GM19099 (cell line): ENCODE results near the gene PPP3R2.

Source experiments
- POLR2A ChIP-seq: IDR thresholded peaks from 3 replicates; pipeline ENCODE4 v1.6.1; 2011; ENCODE audit warnings: low read depth; ENCODE audit not compliant: insufficient read length; ENCODE audit errors: extremely low read depth

The PPP3R2 gene, protein sequence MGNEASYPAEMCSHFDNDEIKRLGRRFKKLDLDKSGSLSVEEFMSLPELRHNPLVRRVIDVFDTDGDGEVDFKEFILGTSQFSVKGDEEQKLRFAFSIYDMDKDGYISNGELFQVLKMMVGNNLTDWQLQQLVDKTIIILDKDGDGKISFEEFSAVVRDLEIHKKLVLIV

DNA sequence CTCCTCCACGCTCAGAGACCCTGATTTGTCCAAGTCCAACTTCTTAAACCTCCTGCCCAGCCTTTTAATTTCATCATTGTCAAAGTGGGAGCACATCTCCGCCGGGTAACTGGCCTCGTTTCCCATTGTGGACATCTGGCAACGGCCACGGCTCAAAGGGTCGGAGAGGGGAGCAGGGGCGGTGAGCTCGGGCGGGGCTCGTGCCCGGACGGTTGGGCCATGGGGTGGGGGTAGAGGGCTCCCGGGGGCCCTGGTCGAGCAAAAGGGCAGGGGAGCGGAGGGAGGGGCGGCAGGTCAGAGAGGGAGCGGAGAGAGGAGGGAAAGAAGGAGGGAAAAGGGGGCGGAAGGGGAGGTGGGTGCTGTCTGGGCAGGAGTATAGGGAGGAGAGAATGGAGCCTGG, at the start of gene PPP3R2:
PPP3R2 (minus strand) TSS at position 174 of the 400 bp plus-strand sequence; CDS start at position 126, 48 bp downstream.
- TF ChIP-seq POLR2A = no peak

DNA sequence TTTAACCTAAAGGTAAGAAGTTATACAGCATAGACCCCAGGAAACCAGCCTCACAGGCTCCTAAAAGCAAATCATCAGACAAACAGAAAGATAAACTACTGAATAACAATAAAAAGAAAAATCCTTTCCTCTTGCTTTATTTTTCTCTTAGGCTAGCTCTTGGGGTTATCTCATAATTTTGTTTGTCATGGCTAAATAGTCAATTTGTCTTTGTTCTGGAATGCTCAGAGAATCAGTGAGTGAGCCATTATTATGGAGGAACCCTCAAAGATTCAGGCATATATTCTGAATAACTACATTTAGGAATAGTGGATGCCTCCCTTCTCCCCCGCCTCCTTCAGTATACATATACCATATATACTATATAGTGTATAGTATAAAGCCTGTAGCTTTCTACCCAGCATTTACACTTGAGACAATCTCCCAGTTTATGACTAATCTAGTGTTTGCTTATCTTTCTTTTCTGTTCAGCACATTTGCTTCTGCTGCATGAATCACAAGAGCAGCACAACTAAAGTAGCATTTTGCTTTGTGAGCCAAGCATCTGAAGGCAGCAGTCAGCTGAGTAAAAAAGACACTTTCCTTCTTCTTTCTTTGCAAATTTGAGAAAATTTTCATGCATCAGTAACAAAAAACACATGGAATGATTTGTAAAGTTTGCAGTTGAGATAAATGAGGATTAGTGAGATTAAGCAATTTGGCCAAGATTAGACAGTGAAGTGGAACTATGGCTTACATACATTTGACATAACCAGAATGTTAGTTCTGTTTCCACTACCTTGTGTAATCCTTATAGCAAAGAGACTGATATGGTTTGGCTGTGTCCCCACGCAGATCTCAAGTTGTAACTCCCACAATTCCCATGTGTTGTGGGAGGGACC, 45.3 kb upstream of the PPP3R2 start:
- no peak for TF ChIP-seq POLR2A

DNA sequence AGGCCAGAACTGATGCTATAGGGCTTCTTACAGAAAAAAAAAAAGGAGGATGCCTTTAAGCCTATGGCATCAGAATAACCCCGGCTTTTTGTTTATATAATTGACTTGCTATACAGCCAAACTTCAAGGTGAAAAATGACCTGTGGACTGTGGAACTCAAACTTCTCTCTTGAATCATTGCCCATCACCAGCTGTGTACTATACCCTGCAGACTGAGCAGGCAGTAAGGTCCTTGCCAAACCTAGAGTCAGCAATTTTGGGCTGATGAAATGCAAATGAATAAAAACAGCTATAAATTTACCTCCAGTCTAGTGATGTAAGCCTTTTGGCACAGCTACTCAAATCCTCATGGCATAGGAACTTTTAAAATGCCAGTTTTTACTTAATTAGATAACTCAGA, 44.5 kb upstream of the PPP3R2 start:
- TF ChIP-seq POLR2A = no peak

DNA sequence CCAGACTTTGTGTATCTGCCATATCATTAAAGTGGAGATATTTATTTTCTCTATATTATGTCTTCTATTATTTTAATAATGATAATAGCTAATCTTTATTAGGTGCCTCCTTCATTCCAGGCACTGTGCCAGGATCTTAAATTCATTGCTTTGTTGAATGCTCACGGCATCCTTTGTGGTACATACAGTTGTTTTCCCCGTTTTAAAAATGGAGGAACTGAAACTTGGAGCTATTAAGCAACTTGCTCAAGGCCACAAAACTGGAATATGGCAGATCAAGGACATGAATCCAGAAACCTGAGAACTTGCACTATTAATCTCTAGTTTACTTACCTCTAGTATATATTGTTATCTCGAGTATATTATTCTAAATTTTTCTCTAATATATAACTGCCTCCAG, 41.5 kb upstream of the PPP3R2 start:
- TF ChIP-seq POLR2A = no peak

DNA sequence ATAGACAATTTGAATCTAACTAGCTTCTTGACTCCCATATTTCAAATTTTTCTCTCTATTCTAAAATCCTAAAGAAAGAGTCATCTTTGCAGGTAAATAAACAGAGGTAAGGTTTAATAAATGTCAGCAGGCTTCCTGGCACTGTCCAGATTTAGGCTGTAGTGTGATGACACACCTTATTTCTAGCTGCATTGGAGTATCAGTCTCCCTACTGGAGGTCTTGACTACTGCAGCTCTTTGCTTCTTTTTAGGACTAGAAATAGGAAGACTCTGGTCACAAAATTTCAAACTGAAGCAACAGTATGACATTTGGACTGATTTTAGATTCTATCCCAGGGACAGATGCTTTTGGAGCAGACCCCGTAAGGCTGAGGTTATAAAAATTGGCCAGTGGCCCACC, 40.7 kb upstream of the PPP3R2 start:
- TF ChIP-seq POLR2A = no peak

DNA sequence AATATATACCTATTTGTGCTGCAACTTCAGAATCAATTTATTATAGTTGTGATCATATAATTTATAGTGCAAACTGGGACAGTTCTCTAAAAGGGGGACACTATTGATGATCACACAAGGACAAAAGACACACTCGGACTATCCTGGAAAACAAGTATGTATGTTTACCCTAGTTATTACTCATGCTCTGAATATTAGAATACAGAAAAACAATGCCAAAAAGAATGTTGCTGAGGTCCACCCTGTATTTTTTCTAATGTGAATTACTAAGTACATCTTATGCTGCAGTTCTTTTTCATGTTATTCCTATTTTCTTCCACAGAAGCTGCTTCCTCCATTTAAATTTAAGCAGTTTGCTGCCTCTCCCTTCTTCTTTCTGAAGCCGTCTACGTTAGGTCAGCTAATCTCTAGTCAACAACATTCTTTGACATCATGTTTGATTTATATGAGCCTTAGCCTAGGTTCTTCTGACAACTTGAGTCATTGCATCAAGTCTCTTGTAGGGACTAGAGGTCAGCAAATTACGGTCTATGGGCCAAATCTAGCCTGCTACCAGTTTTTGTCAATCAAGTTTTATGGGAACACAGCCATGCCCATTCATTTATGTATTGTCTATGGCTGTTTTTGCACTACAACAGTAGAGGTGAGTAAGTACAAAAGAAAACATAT, 40.1 kb upstream of the PPP3R2 start:
- TF ChIP-seq POLR2A = no peak

DNA sequence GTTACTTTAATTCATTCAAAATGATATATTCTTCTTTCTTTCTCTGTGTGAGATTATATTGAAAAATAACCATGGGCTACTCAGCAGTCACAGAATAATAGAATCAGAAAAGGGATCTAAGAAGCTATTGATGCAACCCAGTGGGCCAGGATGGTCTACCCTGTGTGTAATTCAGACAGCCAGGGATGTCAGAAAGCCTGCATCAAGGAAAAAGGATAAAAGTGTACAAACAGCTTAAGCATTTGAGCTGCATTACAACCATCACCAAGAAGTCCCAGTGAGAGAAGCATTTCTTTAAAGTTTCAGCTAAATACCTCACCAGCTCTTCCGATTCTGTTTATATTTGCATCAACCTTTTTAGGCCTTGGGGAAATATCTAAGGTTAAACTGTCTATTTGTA, 37.8 kb upstream of the PPP3R2 start:
- no peak for TF ChIP-seq POLR2A

DNA sequence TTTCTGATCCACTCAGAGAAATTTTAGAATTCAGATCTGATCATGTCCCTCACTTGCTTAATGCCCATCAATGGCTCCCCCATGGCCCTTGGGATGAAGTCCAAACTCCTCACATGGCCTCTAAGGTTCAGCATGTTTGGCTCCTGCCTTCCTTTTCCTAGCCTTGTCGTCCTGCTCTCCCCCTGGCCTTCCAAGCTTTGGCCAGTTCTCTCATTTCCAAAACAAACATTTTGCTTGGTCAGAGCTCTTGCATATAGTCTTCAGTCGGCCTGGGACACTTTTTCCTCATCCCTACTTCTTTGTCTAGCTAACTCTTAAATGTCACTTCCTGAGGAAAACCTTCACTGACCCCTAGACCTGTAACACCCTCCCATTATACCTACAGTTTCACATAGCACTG, 37.1 kb upstream of the PPP3R2 start:
- TF ChIP-seq POLR2A = no peak

DNA sequence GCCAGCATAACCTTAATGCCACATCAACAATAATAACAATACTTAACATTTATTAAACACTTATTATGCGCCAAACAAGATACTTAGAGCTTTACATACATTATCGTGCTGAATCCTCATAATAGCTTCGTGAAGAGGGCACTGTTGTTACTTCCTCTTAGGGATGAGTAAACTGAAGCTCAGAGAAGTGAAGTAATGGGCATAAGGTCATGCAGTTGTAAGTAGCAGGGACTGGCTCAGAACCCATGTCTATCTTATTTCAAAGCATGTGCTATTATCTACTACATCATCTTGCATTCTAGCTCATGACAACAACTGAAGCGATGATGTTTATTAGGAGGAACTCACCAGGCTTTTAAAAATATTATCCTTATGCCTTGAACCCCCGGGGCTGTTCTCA, 34.9 kb upstream of the PPP3R2 start:
- no peak for TF ChIP-seq POLR2A

DNA sequence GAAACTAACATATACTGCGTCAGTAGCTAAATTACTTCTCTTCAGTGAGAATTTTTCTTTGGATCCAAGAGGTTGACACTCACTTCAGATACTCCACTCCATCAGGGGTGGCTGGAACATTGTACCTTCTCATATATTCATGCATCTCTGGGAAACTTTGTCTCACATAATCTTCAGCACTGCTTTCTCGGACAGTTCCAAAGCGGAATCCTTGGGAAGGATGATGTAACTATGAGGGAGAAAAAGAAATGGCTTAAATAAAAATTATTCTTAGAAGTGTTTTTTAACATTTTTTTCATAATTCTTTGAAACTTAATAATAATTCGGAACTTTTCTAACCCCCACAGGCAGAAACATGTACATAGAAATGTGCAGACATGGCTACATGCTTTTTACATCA, 33.4 kb upstream of the PPP3R2 start:
- no peak for TF ChIP-seq POLR2A

DNA sequence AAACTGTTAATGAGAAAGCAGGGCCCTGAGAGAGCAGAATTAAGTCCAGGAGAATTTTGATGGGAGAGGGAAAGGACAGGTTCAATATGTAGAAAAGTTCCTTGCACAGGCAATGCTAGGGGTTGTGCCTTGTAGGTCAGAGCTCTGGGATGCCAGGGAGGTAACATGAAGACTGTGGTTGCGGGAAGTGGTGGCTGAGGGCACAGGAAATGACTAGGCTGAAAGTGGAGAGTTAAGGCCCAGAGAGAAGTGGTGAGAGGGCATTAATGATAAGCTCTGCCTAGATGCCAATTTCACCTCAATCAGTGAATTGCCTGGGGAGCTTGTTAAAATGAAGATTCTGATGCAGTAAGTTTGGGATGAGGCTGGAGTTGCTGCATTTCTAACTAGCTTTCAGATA, 31.5 kb upstream of the PPP3R2 start:
- TF ChIP-seq POLR2A = no peak

DNA sequence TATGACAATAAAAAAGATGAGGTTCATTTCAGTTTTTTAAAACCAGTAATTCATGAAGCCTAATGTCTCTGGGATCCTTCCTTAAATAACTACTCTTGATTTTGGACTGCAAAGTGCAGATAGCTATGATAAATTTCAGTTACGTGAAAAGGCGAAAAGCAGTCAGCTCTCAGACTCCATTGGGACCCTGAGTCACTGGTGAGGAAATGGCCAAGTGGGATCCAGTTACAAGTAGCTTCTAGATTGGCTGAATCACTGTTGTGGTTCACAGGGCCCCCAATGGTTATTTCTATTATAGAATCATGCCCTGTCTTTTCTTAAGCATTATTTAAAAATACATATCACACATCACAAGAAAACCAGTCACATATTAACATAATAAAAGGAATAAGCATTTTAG, 31.1 kb upstream of the PPP3R2 start:
- no peak for TF ChIP-seq POLR2A

DNA sequence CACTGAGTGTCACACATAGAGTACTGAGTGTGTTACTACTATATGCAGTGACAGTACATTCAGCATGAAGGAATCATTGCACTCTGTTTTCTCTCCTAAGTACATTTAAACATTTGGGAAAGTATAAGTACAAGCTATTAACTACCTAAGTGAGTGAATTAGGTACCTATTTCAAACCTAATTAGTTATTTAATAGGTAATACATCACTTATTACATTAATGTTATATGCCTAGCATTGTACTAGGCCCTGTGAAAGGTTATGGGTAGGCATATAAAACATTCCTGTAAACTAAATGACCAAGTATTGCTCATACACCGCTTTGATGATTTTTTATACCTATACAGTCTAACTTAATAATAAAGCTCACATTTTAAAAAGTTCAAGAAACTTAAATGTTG, 25.7 kb upstream of the PPP3R2 start:
- no peak for TF ChIP-seq POLR2A

DNA sequence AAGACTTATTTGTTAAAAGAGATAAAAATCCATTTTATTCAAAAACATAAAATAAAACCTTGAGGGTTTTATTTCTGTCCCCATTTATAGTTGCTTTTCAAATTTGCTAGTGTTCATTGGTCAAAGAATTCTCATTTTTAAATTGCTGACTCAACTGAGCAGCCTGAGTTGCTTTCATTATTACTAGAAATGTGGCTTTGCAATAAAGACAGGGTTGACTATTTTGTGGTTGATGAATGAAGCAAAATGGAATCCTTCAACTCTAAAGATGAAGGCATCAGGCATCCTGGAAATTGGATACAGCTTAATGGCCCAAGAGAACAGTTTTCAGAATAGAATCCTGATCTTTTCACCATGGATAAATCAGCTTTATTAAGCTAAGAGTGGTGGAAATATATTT, 23.9 kb upstream of the PPP3R2 start:
- no peak for TF ChIP-seq POLR2A

DNA sequence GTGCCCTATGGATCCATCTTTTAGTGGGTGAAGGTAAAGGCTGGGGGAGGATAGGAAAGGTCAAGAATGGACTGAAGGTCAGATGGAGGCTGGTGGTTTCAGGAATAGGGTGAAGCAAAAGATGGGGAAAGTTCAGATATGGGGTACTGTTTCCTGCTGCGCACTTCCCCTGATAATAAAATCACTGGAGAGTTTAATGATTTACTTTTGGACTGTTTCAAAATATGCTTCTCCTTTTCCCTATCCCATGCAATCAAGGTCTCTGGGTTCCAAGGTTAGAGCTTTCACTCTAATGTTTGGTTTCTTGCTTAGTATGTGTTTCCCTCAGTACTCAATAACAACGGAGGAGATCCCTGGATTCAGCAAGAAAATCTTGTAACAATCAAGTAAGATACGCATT, 10.8 kb upstream of the PPP3R2 start:
- TF ChIP-seq POLR2A = no peak

DNA sequence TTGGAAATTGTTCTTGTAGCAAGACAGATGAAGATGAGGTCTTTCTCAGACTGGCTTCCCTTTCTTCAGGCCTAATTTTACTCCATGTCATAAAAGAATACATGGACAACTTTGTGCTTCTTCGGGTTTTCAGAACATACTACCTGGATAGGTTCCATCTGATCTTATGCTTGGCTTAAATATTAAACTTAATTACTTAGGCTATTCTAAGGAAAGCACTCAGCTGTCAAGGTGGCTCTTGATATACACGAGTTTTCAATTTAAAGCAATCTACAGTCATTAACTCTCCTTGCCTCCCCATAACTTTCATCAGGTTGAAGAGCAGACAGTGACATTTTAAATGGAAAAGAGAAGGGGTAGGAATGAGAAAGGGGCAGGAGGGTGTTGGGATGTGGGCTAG, 9.5 kb upstream of the PPP3R2 start:
- TF ChIP-seq POLR2A = no peak
